Ascending aorta (tissue), 2 donors: ENCODE data around the gene SBSN. TPM values are rescaled to one million over a fixed set of nuclear protein-coding genes. Genes with fewer than 3 reads are reported as not detected.

ENCODE experiments used
- DNase-seq, 2 donors: peaks; one replicate each; pipeline ENCODE4 v3.0.0-alpha.2; 2019; ENCODE audit warnings: low spot score in 2 of 2
- H3K27ac ChIP-seq, 2 donors: fragments of 200-600 bp; sonication (generic); one replicate each; pipeline ENCODE4 v1.5.1; 2016 to 2017; ENCODE audit warnings: mild to moderate bottlenecking in 1 of 2
- H3K27me3 ChIP-seq: fragments of 200-600 bp; sonication (generic); one replicate; pipeline ENCODE4 v1.5.1; 2017
- H3K36me3 ChIP-seq, 2 donors: fragments of 200-600 bp; sonication (generic); one replicate each; pipeline ENCODE4 v1.5.1; 2016
- H3K4me1 ChIP-seq, 2 donors: fragments of 200-600 bp; sonication (generic); one replicate each; pipeline ENCODE4 v1.5.1; 2016 to 2017; ENCODE audit warnings: mild to moderate bottlenecking in 1 of 2
- H3K4me3 ChIP-seq, 2 donors: fragments of 200-600 bp; sonication (generic); one replicate each; pipeline ENCODE4 v1.5.1; 2016 to 2017; ENCODE audit warnings: mild to moderate bottlenecking in 1 of 2
- H3K9me3 ChIP-seq, 2 donors: fragments of 200-600 bp; sonication (generic); one replicate each; pipeline ENCODE4 v1.5.1; 2016
- CTCF ChIP-seq, 3 experiments: fragments of 200-600 bp in 2 of 3; fragments of 450-650 bp in 1 of 3; sonication (generic) in 2 of 3; IDR thresholded peaks; one replicate each; pipeline ENCODE4 v1.5.1; 2016 to 2019; ENCODE audit warnings: antibody characterized with exemption in 3 of 3, mild to moderate bottlenecking in 1 of 3, moderate library complexity in 1 of 3
- intact Hi-C: fragments of 100-400 bp; cut with DNase I; formaldehyde crosslinking; loops from one replicate; pipeline ENCODE4 v1.15.1; 2023
- total RNA-seq: library from RNA; depleted of rRNA; stranded (reverse); fragments of >200 nt; gene quantifications from one replicate; pipeline ENCODE4 v1.1.0, GENCODE V29; 2016

The SBSN gene
- total RNA-seq, 1 donor from 2014 or later, result not detected

- no peaks in the 10 kb centered on the region for H3K27me3 ChIP-seq
- no peaks in the 10 kb centered on the region for H3K9me3 ChIP-seq
- no peak for DNase-seq
- no peaks in the 10 kb centered on the region for H3K36me3 ChIP-seq
- H3K27ac ChIP-seq, result no peak overlapping the region
- intact Hi-C loops, result no loop called here
- H3K4me1 ChIP-seq, result no peaks in the 10 kb centered on the region
- no peak overlapping the region for H3K4me3 ChIP-seq
- no peak for TF ChIP-seq CTCF (IDR thresholded peaks at IDR 0.05)
These were observed 2.2 kb downstream of the SBSN start for GRCh38 chr19:35525873-35526272.

DNA sequence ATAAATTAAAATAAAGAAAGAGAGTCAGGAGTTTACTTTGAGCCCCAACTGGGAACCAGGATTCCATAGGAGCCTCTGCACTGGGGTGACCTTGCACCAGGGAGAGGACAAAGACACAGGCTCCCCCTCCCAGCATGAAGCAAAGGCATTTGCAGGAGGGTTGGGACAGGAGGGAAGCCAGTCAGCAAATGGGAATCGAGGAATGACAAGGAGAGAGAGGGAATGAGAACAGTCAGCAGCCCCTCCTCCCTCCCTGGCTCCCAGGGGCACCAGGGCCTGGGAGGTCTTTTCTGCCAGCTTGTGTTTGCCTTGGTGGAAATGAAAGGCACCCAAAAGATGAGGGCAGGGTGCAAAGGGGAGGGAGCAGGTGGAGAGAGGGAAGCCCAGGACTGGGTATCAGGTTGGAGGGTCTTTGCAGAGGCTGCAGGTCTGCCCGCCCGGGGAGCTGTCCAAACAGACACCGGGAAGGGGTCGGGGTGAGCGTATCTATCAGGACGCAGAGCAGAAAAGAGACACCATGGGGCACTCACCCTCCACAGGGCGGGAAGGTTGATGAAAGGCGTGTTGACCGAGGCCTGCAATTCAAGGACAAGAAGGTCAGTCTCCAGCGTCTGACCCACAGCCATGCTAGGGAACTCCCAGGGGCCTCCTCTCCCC, 3.8 kb downstream of the SBSN start:
- Histone ChIP-seq H3K9me3 (no peaks in the 10 kb centered on the region), H3K27ac (no peak overlapping the region), H3K36me3 (no peaks in the 10 kb centered on the region), H3K4me3 (no peak overlapping the region), H3K27me3 (no peaks in the 10 kb centered on the region), H3K4me1 (no peaks in the 10 kb centered on the region)
- intact Hi-C loops, result no loop called here
- no peak for DNase-seq
- TF ChIP-seq CTCF (IDR thresholded peaks at IDR 0.05), result no peak

GRCh38 chr19:35522745-35523327, 5.3 kb downstream of the SBSN start:
- H3K27ac ChIP-seq, result no peak overlapping the region
- H3K27me3 ChIP-seq, result no peaks in the 10 kb centered on the region
- no peak overlapping the region for H3K4me3 ChIP-seq
- no peaks in the 10 kb centered on the region for H3K36me3 ChIP-seq
- intact Hi-C loops, result no loop called here
- H3K9me3 ChIP-seq, result no peaks in the 10 kb centered on the region
- no peak for TF ChIP-seq CTCF (IDR thresholded peaks at IDR 0.05)
- no peaks in the 10 kb centered on the region for H3K4me1 ChIP-seq
- DNase-seq, result no peak

DNA sequence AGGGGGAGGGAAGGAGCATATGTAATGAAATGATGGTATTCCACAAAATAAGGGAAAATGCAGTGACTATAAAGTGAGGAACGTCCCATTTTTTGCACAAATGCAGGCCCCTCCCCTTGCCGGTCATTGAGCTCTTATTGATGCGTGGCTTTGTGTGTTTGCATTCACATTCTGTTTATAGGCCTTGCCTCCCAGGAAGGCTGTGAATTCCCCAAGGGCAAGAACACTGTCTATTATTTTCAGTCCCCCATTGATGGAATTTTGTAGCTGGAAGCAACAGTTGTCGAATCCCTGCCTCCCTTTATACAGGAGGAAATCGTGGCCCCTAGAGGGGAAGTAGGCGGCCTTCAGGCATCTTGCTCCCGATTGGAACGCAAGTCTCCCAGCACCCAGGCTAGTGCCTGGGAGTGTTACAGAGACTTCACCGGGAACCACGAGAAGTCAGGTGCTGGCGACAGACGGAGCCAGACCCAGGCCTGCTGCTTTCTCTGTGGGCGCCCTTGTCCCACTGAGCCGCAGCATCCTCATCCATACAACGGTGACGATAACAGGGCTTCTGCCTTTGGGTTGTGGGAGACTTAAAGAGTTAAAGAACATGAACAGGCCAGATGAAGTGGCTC, 6.9 kb downstream of the SBSN start:
- Histone ChIP-seq H3K36me3 (no peaks in the 10 kb centered on the region), H3K4me1 (no peaks in the 10 kb centered on the region), H3K27me3 (no peaks in the 10 kb centered on the region), H3K9me3 (no peaks in the 10 kb centered on the region), H3K4me3 (no peak overlapping the region), H3K27ac (no peak overlapping the region)
- no peak for DNase-seq
- TF ChIP-seq CTCF (IDR thresholded peaks at IDR 0.05), result no peak
- intact Hi-C loops, result no loop called here

GRCh38 chr19:35519291-35519690, 8.8 kb downstream of the SBSN start:
- no peaks in the 10 kb centered on the region for H3K36me3 ChIP-seq
- no peak for TF ChIP-seq CTCF (IDR thresholded peaks at IDR 0.05)
- H3K4me1 ChIP-seq, result no peaks in the 10 kb centered on the region
- no peaks in the 10 kb centered on the region for H3K9me3 ChIP-seq
- intact Hi-C loops, result no loop called here
- no peak overlapping the region for H3K27ac ChIP-seq
- no peak overlapping the region for H3K4me3 ChIP-seq
- no peak for DNase-seq
- no peaks in the 10 kb centered on the region for H3K27me3 ChIP-seq
